Tibial nerve (tissue), 4 donors: ENCODE data around the gene OR10H2.

Experiments used
- EP300 ChIP-seq, 2 donors: sonication (generic); formaldehyde crosslinking; IDR thresholded peaks; one replicate each; pipeline ENCODE4 v1.6.1; 2017; ENCODE audit warnings: antibody characterized with exemption in 2 of 2, mild to moderate bottlenecking in 1 of 2
- POLR2A ChIP-seq, 2 donors: fragments of 450-650 bp; IDR thresholded peaks; one replicate each; pipeline ENCODE4 v1.6.1; 2017; ENCODE audit warnings: antibody characterized with exemption in 2 of 2, mild to moderate bottlenecking in 2 of 2, moderate library complexity in 2 of 2
- TF ChIP-seq, protein P1 (sequence below), 5 experiments: fragments of 200-600 bp in 3 of 5; fragments of 450-650 bp in 2 of 5; sonication (generic) in 3 of 5; IDR thresholded peaks; one replicate each; pipeline ENCODE4 v1.5.1; 2016 to 2019; ENCODE audit warnings: antibody characterized with exemption in 5 of 5, mild to moderate bottlenecking in 3 of 5, moderate library complexity in 2 of 5

DNA sequence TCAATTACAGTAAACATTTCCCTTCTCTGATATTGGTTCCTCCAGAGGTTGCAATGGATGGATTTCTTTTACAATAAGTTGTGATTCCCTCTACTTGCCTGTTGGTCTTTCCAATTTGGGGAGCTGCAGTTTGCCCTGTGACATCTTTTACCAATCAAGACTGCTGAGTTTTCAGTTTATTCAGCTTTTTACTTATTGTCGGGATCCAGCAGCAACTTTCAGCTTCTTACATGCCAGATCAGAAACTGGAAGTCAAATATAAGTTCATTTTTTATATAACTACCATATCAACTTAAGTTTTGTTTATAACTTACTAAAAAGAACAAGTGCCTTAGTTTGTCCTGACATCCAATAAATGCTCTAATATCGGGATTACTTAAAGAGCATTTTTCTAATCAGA is 20.4 kb downstream of the OR10H2 start:
- TF ChIP-seq, protein P1, sequence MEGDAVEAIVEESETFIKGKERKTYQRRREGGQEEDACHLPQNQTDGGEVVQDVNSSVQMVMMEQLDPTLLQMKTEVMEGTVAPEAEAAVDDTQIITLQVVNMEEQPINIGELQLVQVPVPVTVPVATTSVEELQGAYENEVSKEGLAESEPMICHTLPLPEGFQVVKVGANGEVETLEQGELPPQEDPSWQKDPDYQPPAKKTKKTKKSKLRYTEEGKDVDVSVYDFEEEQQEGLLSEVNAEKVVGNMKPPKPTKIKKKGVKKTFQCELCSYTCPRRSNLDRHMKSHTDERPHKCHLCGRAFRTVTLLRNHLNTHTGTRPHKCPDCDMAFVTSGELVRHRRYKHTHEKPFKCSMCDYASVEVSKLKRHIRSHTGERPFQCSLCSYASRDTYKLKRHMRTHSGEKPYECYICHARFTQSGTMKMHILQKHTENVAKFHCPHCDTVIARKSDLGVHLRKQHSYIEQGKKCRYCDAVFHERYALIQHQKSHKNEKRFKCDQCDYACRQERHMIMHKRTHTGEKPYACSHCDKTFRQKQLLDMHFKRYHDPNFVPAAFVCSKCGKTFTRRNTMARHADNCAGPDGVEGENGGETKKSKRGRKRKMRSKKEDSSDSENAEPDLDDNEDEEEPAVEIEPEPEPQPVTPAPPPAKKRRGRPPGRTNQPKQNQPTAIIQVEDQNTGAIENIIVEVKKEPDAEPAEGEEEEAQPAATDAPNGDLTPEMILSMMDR (IDR thresholded peaks at IDR 0.05), result no peak
- TF ChIP-seq POLR2A (IDR thresholded peaks at IDR 0.05) (no peak), EP300 (IDR thresholded peaks at IDR 0.05) (no peak)
